Stromal cell of bone marrow (primary cell): ENCODE results near the gene SLC8A1.

Source experiments
- DNase-seq: peaks from one replicate; pipeline ENCODE4 v3.0.0-alpha.2; 2012; ENCODE audit warnings: low read depth

The SLC8A1 gene

GRCh38 chr2:40230186-40230585 lies 221.7 kb downstream of the SLC8A1 start:
- no peak for DNase-seq

- no peak for DNase-seq
Observed at GRCh38 chr2:40228310-40228709, 223.6 kb downstream of the SLC8A1 start.

GRCh38 chr2:40227210-40227609 lies 224.7 kb downstream of the SLC8A1 start:
- DNase-seq = no peak

- DNase-seq = no peak
Observed at GRCh38 chr2:40226637-40227036, 225.3 kb downstream of the SLC8A1 start.

- DNase-seq = no peak
Observed at GRCh38 chr2:40225670-40226210, 226.2 kb downstream of the SLC8A1 start.

GRCh38 chr2:40224318-40224717 lies 227.6 kb downstream of the SLC8A1 start:
- DNase-seq = no peak

- DNase-seq = no peak
Observed at GRCh38 chr2:40220177-40220925, 231.5 kb downstream of the SLC8A1 start.

GRCh38 chr2:40219141-40219540 lies 232.7 kb downstream of the SLC8A1 start:
- DNase-seq = no peak

- DNase-seq = no peak
Observed at GRCh38 chr2:40218679-40219078, 233.2 kb downstream of the SLC8A1 start.

GRCh38 chr2:40213619-40214018 lies 238.3 kb downstream of the SLC8A1 start:
- no peak for DNase-seq

GRCh38 chr2:40213071-40213470 lies 238.8 kb downstream of the SLC8A1 start:
- peak; percentile 45 for DNase-seq

- DNase-seq = no peak
Observed at GRCh38 chr2:40210968-40211353, 240.9 kb downstream of the SLC8A1 start.

GRCh38 chr2:40210344-40210967 lies 241.4 kb downstream of the SLC8A1 start:
- DNase-seq = no peak

- no peak for DNase-seq
Observed at GRCh38 chr2:40209761-40210160, 242.1 kb downstream of the SLC8A1 start.

- no peak for DNase-seq
Observed at GRCh38 chr2:40208463-40208862, 243.4 kb downstream of the SLC8A1 start.

- DNase-seq = peak; percentile 45
Observed at GRCh38 chr2:40204268-40204667, 247.6 kb downstream of the SLC8A1 start.

- no peak for DNase-seq
Observed at GRCh38 chr2:40202798-40203400, 249.0 kb downstream of the SLC8A1 start.

GRCh38 chr2:40201425-40201824 lies 250.5 kb downstream of the SLC8A1 start:
- no peak for DNase-seq

GRCh38 chr2:40200366-40200915 lies 251.4 kb downstream of the SLC8A1 start:
- no peak for DNase-seq

GRCh38 chr2:40199771-40200170 lies 252.1 kb downstream of the SLC8A1 start:
- no peak for DNase-seq

- DNase-seq = no peak
Observed at GRCh38 chr2:40197121-40197520, 254.8 kb downstream of the SLC8A1 start.

GRCh38 chr2:40193670-40194026 lies 258.2 kb downstream of the SLC8A1 start:
- DNase-seq = no peak
